Ascending aorta (tissue), 2 donors: ENCODE measurements around the gene LRRC71. TPM values are rescaled to one million over a fixed set of nuclear protein-coding genes. Genes with fewer than 3 reads are reported as not detected.

ENCODE experiments used
- DNase-seq, 2 donors: peaks; one replicate each; pipeline ENCODE4 v3.0.0-alpha.2; 2019; ENCODE audit warnings: low spot score in 2 of 2
- H3K27ac ChIP-seq, 2 donors: fragments of 200-600 bp; sonication (generic); one replicate each; pipeline ENCODE4 v1.5.1; 2016 to 2017; ENCODE audit warnings: mild to moderate bottlenecking in 1 of 2
- H3K27me3 ChIP-seq: fragments of 200-600 bp; sonication (generic); one replicate; pipeline ENCODE4 v1.5.1; 2017
- H3K36me3 ChIP-seq, 2 donors: fragments of 200-600 bp; sonication (generic); one replicate each; pipeline ENCODE4 v1.5.1; 2016
- H3K4me1 ChIP-seq, 2 donors: fragments of 200-600 bp; sonication (generic); one replicate each; pipeline ENCODE4 v1.5.1; 2016 to 2017; ENCODE audit warnings: mild to moderate bottlenecking in 1 of 2
- H3K4me3 ChIP-seq, 2 donors: fragments of 200-600 bp; sonication (generic); one replicate each; pipeline ENCODE4 v1.5.1; 2016 to 2017; ENCODE audit warnings: mild to moderate bottlenecking in 1 of 2
- H3K9me3 ChIP-seq, 2 donors: fragments of 200-600 bp; sonication (generic); one replicate each; pipeline ENCODE4 v1.5.1; 2016
- CTCF ChIP-seq, 3 experiments: fragments of 200-600 bp in 2 of 3; fragments of 450-650 bp in 1 of 3; sonication (generic) in 2 of 3; IDR thresholded peaks; one replicate each; pipeline ENCODE4 v1.5.1; 2016 to 2019; ENCODE audit warnings: antibody characterized with exemption in 3 of 3, mild to moderate bottlenecking in 1 of 3, moderate library complexity in 1 of 3
- intact Hi-C: fragments of 100-400 bp; cut with DNase I; formaldehyde crosslinking; loops from one replicate; pipeline ENCODE4 v1.15.1; 2023
- total RNA-seq: library from RNA; depleted of rRNA; stranded (reverse); fragments of >200 nt; gene quantifications from one replicate; pipeline ENCODE4 v1.1.0, GENCODE V29; 2016

LRRC71 gene
- total RNA-seq, 1 donor from 2014 or later = not detected

GRCh38 chr1:156936721-156937220, 16.3 kb downstream of the LRRC71 start:
- no peak overlapping the region for H3K27ac ChIP-seq
- no peaks in the 10 kb centered on the region for H3K9me3 ChIP-seq
- no peak for DNase-seq
- no peaks in the 10 kb centered on the region for H3K4me1 ChIP-seq
- H3K27me3 ChIP-seq = no peaks in the 10 kb centered on the region
- H3K4me3 ChIP-seq = no peak overlapping the region
- peaks cover 42 to 49% of the 10 kb centered on the region in 2 donors for H3K36me3 ChIP-seq
- intact Hi-C loops = no loop called here
- no peak for TF ChIP-seq CTCF (IDR thresholded peaks at IDR 0.05)

GRCh38 chr1:156937883-156938282, 17.5 kb downstream of the LRRC71 start:
- Histone ChIP-seq H3K9me3 (no peaks in the 10 kb centered on the region), H3K4me3 (no peak overlapping the region), H3K27ac (no peak overlapping the region), H3K27me3 (no peaks in the 10 kb centered on the region), H3K4me1 (no peaks in the 10 kb centered on the region), H3K36me3 (peaks cover 49 to 60% of the 10 kb centered on the region in 2 donors)
- no peak for DNase-seq
- TF ChIP-seq CTCF (IDR thresholded peaks at IDR 0.05) = no peak
- intact Hi-C loops = no loop called here

- peaks cover 57 to 69% of the 10 kb centered on the region in 2 donors for H3K36me3 ChIP-seq
- DNase-seq = no peak
- no peak for TF ChIP-seq CTCF (IDR thresholded peaks at IDR 0.05)
These were observed 18.4 kb downstream of the LRRC71 start for GRCh38 chr1:156938813-156939212.

DNA sequence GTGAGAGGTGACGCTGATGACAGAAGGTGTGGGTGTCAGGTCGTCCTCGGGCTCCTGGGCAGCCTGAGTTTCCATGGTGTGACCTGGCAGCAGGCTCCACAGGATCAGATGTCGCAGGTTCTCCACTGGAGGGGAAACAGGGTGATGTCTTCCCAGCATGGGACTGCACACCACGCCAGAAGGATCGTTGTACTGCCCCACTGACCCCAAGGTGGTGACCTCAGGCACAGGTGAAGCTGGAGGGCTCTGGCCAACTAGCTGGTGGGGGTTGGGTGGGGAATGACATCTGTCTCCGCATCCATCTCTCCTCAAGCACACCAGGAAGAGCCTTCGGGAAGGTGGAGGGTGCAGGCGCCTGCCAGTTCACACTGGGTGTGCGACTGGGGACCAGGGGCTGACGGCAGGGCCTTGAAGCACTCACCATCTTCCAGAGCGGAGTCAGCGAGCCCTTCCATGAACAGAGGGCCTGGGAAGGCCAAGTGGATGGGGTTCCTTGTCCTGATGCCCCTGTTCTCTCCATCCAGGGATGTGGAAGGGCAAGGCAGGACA, 19.4 kb downstream of the LRRC71 start:
- DNase-seq = no peak
- no peaks in the 10 kb centered on the region for H3K4me1 ChIP-seq
- no peak for TF ChIP-seq CTCF (IDR thresholded peaks at IDR 0.05)
- peaks cover 68 to 80% of the 10 kb centered on the region in 2 donors for H3K36me3 ChIP-seq
- no peak overlapping the region for H3K4me3 ChIP-seq
- intact Hi-C loops = no loop called here
- H3K9me3 ChIP-seq = no peaks in the 10 kb centered on the region
- no peak overlapping the region for H3K27ac ChIP-seq
- H3K27me3 ChIP-seq = no peaks in the 10 kb centered on the region

More at GRCh38 chr1:156938813-156939212, 18.4 kb downstream of the LRRC71 start:
- Histone ChIP-seq H3K27ac (no peak overlapping the region), H3K9me3 (no peaks in the 10 kb centered on the region), H3K4me1 (no peaks in the 10 kb centered on the region), H3K4me3 (no peak overlapping the region), H3K27me3 (no peaks in the 10 kb centered on the region)
- intact Hi-C loops = no loop called here

DNA sequence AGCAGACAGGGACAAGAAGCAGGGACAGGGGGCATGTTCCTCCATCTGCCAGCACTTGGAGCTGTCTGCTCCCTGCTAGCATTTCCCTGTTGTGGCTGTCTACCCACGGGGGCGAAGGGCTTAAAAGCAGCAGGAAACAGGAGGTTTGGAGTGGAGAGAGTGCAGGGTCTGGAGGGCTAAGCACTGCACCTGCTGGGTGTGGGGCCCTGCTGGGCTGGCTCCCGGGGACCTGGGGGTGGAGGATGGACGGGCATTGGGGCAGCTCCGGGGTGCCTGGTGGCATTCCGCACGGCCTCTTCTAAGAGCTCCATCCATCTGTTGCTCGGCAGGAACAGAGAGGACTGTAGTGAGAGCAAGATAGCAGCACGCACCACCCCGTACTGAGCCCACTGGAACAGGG, 21.2 kb downstream of the LRRC71 start:
- Histone ChIP-seq H3K9me3 (no peaks in the 10 kb centered on the region), H3K36me3 (peaks cover 80 to 98% of the 10 kb centered on the region in 2 donors), H3K4me1 (no peaks in the 10 kb centered on the region), H3K27ac (no peak overlapping the region), H3K27me3 (no peaks in the 10 kb centered on the region), H3K4me3 (no peak overlapping the region)
- no peak for DNase-seq
- no peak for TF ChIP-seq CTCF (IDR thresholded peaks at IDR 0.05)
- intact Hi-C loops = no loop called here

GRCh38 chr1:156942176-156942575, 21.7 kb downstream of the LRRC71 start:
- H3K27ac ChIP-seq = no peak overlapping the region
- no peaks in the 10 kb centered on the region for H3K9me3 ChIP-seq
- H3K4me3 ChIP-seq = no peak overlapping the region
- no peaks in the 10 kb centered on the region for H3K4me1 ChIP-seq
- intact Hi-C loops = no loop called here
- DNase-seq = no peak
- H3K36me3 ChIP-seq = peaks cover 83 to 99% of the 10 kb centered on the region in 2 donors
- no peaks in the 10 kb centered on the region for H3K27me3 ChIP-seq
- TF ChIP-seq CTCF (IDR thresholded peaks at IDR 0.05) = no peak
